Glutamatergic neuron (in vitro differentiated cells): ENCODE measurements around the gene NSMCE1. TPM values are rescaled to one million over a fixed set of nuclear protein-coding genes. Genes with fewer than 3 reads are reported as not detected.

Experiments
- DNase-seq: peaks from one replicate; pipeline ENCODE4 v3.0.0; 2022
- H3K27ac Mint-ChIP-seq: one replicate; pipeline ENCODE4 v1.8.0; 2020; ENCODE audit warnings: mild to moderate bottlenecking, mixed read lengths, inconsistent platforms; ENCODE audit not compliant: unreplicated experiment
- H3K27me3 Mint-ChIP-seq: one replicate; pipeline ENCODE4 v1.8.0; 2020; ENCODE audit warnings: mild to moderate bottlenecking, moderate library complexity, mixed read lengths, inconsistent platforms; ENCODE audit not compliant: unreplicated experiment
- H3K36me3 Mint-ChIP-seq: one replicate; pipeline ENCODE4 v1.8.0; 2020; ENCODE audit warnings: mild to moderate bottlenecking, mixed read lengths, inconsistent platforms; ENCODE audit not compliant: unreplicated experiment
- H3K4me1 Mint-ChIP-seq: one replicate; pipeline ENCODE4 v1.8.0; 2020; ENCODE audit warnings: mild to moderate bottlenecking, low read depth, mixed read lengths, inconsistent platforms; ENCODE audit not compliant: unreplicated experiment
- H3K4me3 Mint-ChIP-seq: one replicate; pipeline ENCODE4 v1.8.0; 2020; ENCODE audit warnings: mild to moderate bottlenecking, mixed read lengths, inconsistent platforms; ENCODE audit not compliant: unreplicated experiment
- H3K9me3 Mint-ChIP-seq: one replicate; pipeline ENCODE4 v1.8.0; 2020; ENCODE audit warnings: mild to moderate bottlenecking, moderate library complexity, mixed read lengths, inconsistent platforms; ENCODE audit not compliant: unreplicated experiment
- CTCF ChIP-seq: fragments of 200-600 bp; sonication (generic); IDR thresholded peaks from one replicate; pipeline ENCODE4 v1.5.0; 2021; ENCODE audit not compliant: partially characterized antibody, unreplicated experiment
- total RNA-seq: library from RNA; stranded (reverse); fragmentation: NEBNext Ultra II Directional; extraction: Animal tissue kit (Norgen Biotek cat#: 25700); gene quantifications from one replicate; pipeline ENCODE4 v1.2.1, GENCODE V29; 2021; ENCODE audit not compliant: unreplicated experiment

The NSMCE1 gene
- total RNA-seq, 1 donor from 2014 or later = 32.7 TPM

DNA sequence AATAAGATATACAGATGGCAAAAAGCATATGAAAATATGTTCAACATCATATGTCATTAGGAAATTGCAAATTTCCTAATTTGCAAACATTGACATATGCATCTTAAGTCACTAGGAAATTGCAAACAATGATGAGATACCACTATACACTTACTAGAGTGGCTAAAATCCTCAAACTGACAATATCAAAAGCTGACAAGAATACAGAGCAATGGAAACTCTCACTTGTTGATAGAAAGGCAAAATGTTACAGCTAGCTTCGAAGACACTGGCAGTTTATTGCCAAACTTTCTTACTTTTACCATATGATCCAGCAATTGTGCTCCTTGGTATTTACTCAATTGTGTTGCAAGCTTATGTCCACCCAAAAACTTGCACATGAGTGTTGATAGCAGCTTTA is 40.2 kb upstream of the NSMCE1 start:
- TF ChIP-seq CTCF = no peak
- no peak overlapping the region for H3K4me3 Mint-ChIP-seq
- H3K9me3 Mint-ChIP-seq = peaks cover 4% of the 10 kb centered on the region
- peaks cover 4% of the 10 kb centered on the region for H3K4me1 Mint-ChIP-seq
- peaks cover 13% of the 10 kb centered on the region for H3K27me3 Mint-ChIP-seq
- H3K36me3 Mint-ChIP-seq = peaks cover 6% of the 10 kb centered on the region
- H3K27ac Mint-ChIP-seq = no peak overlapping the region
- no peak for DNase-seq

- no peak for DNase-seq
- Mint-ChIP-seq H3K27me3 (peaks cover 5% of the 10 kb centered on the region), H3K27ac (peak overlapping the region; percentile 34), H3K4me3 (no peak overlapping the region), H3K36me3 (peaks cover 6% of the 10 kb centered on the region), H3K4me1 (no peaks in the 10 kb centered on the region), H3K9me3 (peaks cover 4% of the 10 kb centered on the region)
- TF ChIP-seq CTCF = no peak
Observed at GRCh38 chr16:27305839-27306442, 37.4 kb upstream of the NSMCE1 start.

DNA sequence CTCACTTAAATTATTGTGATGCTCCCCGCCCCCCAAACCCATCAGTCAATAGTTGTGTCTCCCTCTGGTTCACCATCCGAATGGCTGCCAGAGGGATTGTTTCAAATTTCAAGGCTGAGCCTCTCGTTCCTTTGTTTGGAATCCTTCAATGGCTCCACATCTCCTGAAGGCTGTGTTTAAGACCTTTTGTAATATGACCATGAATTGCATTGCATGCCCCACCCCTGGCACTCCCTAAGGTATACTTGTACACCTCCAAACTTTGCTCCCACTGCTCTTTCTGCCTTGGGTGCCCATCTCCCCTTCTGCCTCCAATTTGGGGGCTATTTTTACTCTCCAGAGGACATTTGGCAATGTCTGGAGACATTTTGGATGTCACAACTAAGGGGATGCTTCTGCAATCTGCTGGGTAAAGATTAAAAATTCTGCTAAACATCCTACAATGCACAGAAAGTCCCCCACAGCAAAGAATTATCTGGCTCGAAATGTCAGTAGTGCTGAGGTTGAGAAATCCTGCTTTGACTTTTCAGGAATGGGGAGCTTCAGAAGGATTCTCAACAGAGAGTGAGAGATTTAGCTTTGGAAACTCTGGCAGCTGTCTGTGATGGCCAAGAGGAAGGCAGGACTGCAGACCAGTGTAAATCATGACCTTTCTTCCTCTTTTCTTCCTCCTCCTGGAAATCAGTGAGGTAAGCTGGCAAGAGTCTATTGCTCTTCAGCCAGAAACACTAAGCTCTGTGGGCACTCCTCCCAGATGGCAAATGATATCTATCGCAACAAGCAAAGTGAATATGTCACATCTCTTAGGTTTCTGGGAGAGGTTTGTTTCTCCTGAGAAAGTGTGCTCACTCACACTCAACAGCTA is 36.5 kb upstream of the NSMCE1 start:
- no peak for TF ChIP-seq CTCF
- H3K27ac Mint-ChIP-seq = no peak overlapping the region
- peaks cover 4% of the 10 kb centered on the region for H3K9me3 Mint-ChIP-seq

DNA sequence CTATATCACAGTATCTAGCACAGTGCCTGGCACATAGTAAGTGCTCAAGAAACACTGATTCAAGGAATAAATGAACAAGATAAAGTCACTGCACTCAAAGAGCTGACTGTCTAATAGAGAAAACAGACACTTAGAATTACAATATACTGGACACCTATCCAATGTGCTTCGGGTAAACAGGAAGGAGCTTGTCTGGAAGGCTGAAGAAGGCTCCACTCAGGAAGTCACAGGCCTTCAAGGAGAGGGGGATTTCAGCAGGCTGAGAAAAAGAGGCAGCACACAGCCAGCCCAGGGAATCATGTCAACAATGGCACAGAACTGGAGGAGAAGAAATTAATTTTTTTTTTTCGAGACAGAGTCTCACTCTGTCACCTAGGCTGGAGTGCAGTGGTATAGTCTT is 35.5 kb upstream of the NSMCE1 start:
- TF ChIP-seq CTCF = no peak
- Mint-ChIP-seq H3K27me3 (peaks cover 2% of the 10 kb centered on the region), H3K4me3 (no peak overlapping the region), H3K9me3 (peaks cover 4% of the 10 kb centered on the region), H3K4me1 (no peaks in the 10 kb centered on the region), H3K27ac (no peak overlapping the region), H3K36me3 (peaks cover 6% of the 10 kb centered on the region)
- DNase-seq = no peak

More for the DNA sequence above, 36.5 kb upstream of the NSMCE1 start:
- Mint-ChIP-seq H3K27me3 (peaks cover 2% of the 10 kb centered on the region), H3K36me3 (peaks cover 6% of the 10 kb centered on the region), H3K4me3 (no peak overlapping the region), H3K4me1 (no peaks in the 10 kb centered on the region)
- no peak for DNase-seq
